COR-L47 (cell line): ENCODE measurements around the gene DOLPP1.
"Not testable (repeated sequence)": the region's sequence is repeated elsewhere in the genome, so short reads cannot be mapped to it uniquely, and the experiment has no call there.

Experiments
- DNase-seq: peaks from one replicate; lab custom pipeline; 2025; lab: John Stamatoyannopoulos, UW

The DOLPP1 gene

GRCh38 chr9:129111528-129112151 is 30.7 kb downstream of the DOLPP1 start:
- DNase-seq, result peak; percentile 20

- DNase-seq, result not testable (repeated sequence)
Observed at GRCh38 chr9:129112526-129112925, 31.6 kb downstream of the DOLPP1 start.

- DNase-seq, result no peak
Observed at GRCh38 chr9:129113645-129114304, 32.9 kb downstream of the DOLPP1 start.

GRCh38 chr9:129118799-129119198 is 37.9 kb downstream of the DOLPP1 start:
- DNase-seq, result no peak

- DNase-seq, result no peak
Observed at GRCh38 chr9:129121483-129121882, 40.6 kb downstream of the DOLPP1 start.

- DNase-seq, result no peak
Observed at GRCh38 chr9:129122133-129122532, 41.2 kb downstream of the DOLPP1 start.

- not testable (repeated sequence) for DNase-seq
Observed at GRCh38 chr9:129122976-129123375, 42.1 kb downstream of the DOLPP1 start.

GRCh38 chr9:129124506-129125069 is 43.7 kb downstream of the DOLPP1 start:
- no peak for DNase-seq

GRCh38 chr9:129125478-129125877 is 44.6 kb downstream of the DOLPP1 start:
- no peak for DNase-seq

DNA sequence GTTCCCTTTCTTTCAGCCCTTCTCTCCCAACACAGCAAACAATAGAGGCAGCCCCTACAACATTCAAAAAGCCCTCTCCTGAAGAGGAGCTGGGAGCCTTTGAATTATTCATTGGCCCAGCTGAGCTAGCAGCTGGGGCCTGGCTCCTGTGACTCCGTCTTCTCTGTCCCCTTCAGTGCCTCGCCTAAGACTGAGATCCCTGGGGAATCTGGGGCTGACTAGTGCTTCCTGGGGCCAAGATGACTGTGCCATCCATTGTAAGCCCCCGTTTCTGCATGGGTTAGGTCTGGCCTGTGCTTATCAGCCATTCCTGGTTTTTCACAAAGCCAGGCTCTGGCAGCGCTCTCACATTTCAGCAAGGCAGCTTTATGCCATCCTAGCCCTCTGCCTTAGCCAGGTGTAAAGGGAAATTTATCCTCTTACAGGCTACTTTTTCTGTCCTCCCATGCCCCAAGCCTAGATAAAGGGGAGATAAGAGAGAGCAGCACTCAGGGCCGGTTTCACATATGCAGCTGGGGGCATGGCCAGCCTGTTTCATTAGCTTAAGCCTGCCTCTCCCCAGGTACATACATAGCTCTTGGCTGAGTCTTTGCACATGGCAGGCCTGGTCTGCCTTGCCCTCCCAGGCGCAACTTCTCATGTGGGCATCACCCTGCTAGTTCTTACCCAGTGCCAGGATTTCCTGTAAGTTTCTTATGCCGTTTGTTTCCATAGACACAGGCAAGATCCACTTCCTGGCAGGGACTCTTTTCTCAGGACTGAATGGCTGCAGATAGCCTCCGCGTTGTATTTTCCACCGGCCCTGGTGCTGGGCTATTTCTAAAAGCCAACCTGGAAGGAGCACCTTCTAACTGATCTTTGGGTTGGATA is 46.1 kb downstream of the DOLPP1 start:
- DNase-seq, result no peak

DNA sequence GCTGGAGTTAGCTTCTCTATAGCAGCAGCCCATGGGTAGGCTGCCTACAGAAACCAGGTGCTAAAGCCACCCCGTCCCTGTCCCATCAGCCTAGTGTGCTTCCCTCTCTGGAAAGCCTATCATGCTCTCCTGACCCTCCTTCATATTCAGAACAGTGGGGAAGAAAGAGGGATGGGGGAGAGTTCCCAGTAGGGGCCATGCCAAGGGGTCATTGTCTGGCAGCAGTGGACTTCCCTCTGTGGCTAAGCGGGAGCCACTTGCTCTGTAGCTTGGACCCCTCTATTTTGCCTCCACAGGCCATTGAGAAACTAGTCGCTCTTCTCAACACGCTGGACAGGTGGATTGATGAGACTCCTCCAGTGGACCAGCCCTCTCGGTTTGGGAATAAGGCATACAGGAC is 47.8 kb downstream of the DOLPP1 start:
- no peak for DNase-seq

DNA sequence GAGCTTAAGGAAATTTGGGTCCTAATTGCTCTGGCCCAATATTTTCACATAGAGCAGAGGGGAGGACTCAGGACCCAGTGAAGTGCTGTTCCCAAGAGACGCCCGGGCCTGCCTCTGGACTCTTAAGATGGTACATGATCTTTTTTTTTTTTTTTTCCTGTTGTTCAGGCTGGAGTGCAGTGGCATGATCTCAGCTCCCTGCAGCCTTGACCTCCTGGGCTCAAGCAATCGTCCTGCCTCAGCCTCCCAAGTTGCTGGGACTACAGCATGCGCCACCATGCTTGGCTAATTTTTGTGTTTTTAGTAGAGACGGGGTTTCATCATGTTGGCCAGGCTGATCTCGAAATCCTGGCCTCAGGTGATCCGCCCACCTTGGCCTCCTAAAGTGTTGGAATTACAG is 49.4 kb downstream of the DOLPP1 start:
- not testable (repeated sequence) for DNase-seq

DNA sequence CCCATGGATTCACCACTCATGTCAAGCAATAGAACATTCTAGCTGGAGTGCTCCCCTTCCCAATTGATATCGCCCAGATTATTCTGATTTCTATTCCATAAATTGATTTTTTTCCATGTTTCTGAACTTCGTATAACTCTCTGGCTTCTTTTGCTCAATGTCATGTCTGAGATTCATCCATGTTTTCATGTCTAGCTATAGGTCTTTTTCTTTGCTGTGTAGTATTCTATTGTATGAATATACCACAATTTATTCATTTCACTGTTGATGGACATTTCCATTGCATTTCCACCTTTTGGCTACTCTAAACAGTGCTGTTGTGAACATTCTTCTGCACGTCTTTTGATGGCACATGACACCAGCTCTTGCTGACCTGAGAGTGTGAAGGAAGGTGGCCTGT is 49.9 kb downstream of the DOLPP1 start:
- DNase-seq, result no peak

GRCh38 chr9:129131300-129132145 is 50.6 kb downstream of the DOLPP1 start:
- DNase-seq, result peak; percentile 27

DNA sequence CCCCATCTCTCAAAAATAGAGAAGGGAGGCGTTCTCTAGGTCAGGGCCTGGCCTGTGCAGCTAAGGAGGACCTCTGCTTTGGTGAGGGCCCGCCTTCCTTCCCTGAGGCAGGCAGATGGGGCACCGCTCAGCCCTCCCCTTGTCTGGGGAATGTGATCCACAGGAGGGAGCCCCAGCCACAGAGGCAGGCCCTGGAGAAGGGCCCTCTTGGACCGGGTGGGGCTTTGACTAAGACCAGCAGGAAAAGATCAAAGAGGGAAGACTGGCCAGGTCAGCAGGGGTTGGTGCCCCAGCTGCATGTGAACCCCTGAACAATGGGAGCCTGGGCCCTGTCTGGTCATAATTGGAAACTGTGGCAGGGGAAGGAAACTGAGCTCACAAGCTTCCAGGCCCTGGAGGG is 52.2 kb downstream of the DOLPP1 start:
- no peak for DNase-seq

DNA sequence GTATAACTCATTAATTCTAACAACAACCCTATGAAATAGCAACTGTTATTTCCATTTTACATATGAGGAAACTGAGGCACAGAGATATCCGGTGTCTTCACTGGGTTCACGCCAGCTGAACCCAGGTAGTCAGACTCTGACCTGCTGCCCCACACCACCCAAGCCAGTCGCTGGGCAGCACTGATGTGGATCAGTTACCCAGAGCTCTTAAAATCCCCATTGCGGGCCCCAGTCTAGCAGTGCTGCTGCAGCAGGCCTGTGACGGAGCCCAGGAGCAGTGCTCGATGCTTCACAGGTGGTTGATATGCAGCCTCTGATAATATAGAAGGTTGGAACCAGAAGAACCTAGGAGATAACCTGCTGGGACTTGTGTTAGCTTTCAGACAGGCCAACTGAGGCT is 54.6 kb downstream of the DOLPP1 start:
- DNase-seq, result no peak

- no peak for DNase-seq
Observed at GRCh38 chr9:129136446-129137035, 55.6 kb downstream of the DOLPP1 start.

- DNase-seq, result no peak
Observed at GRCh38 chr9:129137292-129138143, 56.6 kb downstream of the DOLPP1 start.

- DNase-seq, result no peak
Observed at GRCh38 chr9:129138144-129138462, 57.2 kb downstream of the DOLPP1 start.

GRCh38 chr9:129138476-129139232 is 57.7 kb downstream of the DOLPP1 start:
- DNase-seq, result no peak
